Esophagus squamous epithelium (tissue), 4 donors: Measurements from ENCODE around the gene STK38L.

Experiments used
- CTCF ChIP-seq, 6 experiments: fragments of 450-650 bp in 4 of 6; fragments of 200-600 bp in 2 of 6; sonication (generic) in 2 of 6; IDR thresholded peaks; one replicate each; pipeline ENCODE4 v1.5.1; 2016 to 2019; ENCODE audit warnings: antibody characterized with exemption in 6 of 6, mild to moderate bottlenecking in 4 of 6, moderate library complexity in 4 of 6
- POLR2A ChIP-seq, 4 donors: fragments of 450-650 bp; IDR thresholded peaks; one replicate each; pipeline ENCODE4 v1.6.1; 2017; ENCODE audit warnings: antibody characterized with exemption in 4 of 4, mild to moderate bottlenecking in 4 of 4, moderate library complexity in 3 of 4

GRCh38 chr12:27291862-27292261 is 47.8 kb downstream of the STK38L start:
- TF ChIP-seq CTCF (IDR thresholded peaks at IDR 0.05) (no peak), POLR2A (IDR thresholded peaks at IDR 0.05) (no peak)
